BLaER1 (cell line): ENCODE results near the gene SLF2.
"Not testable (repeated sequence)": the region's sequence is repeated elsewhere in the genome, so short reads cannot be mapped to it uniquely, and the experiment has no call there.

Experiments
- H3K27ac ChIP-seq: shearing (Covaris generic); formaldehyde crosslinking; 2 replicates; pipeline ENCODE4 v1.8.1; 2022
- H3K27me3 ChIP-seq: shearing (Covaris generic); formaldehyde crosslinking; 2 replicates; pipeline ENCODE4 v1.8.1; 2022
- H3K36me3 ChIP-seq: shearing (Covaris generic); formaldehyde crosslinking; 2 replicates; pipeline ENCODE4 v1.8.1; 2022
- H3K4me1 ChIP-seq: shearing (Covaris generic); formaldehyde crosslinking; 2 replicates; pipeline ENCODE4 v1.8.1; 2022
- H3K4me2 ChIP-seq: shearing (Covaris generic); formaldehyde crosslinking; 2 replicates; pipeline ENCODE4 v1.8.1; 2022
- H3K4me3 ChIP-seq: shearing (Covaris generic); formaldehyde crosslinking; 2 replicates; pipeline ENCODE4 v1.8.1; 2022
- H3K9ac ChIP-seq: shearing (Covaris generic); formaldehyde crosslinking; 2 replicates; pipeline ENCODE4 v1.8.1; 2022
- H3K9me3 ChIP-seq: shearing (Covaris generic); formaldehyde crosslinking; 2 replicates; pipeline ENCODE4 v1.8.1; 2022
- H4K20me1 ChIP-seq: shearing (Covaris generic); formaldehyde crosslinking; 2 replicates; pipeline ENCODE4 v1.8.1; 2022
- Cebpa-rat ChIP-seq: shearing (Covaris generic); IDR thresholded peaks from 2 replicates; pipeline ENCODE4 v1.8.1; 2022

SLF2 gene

DNA sequence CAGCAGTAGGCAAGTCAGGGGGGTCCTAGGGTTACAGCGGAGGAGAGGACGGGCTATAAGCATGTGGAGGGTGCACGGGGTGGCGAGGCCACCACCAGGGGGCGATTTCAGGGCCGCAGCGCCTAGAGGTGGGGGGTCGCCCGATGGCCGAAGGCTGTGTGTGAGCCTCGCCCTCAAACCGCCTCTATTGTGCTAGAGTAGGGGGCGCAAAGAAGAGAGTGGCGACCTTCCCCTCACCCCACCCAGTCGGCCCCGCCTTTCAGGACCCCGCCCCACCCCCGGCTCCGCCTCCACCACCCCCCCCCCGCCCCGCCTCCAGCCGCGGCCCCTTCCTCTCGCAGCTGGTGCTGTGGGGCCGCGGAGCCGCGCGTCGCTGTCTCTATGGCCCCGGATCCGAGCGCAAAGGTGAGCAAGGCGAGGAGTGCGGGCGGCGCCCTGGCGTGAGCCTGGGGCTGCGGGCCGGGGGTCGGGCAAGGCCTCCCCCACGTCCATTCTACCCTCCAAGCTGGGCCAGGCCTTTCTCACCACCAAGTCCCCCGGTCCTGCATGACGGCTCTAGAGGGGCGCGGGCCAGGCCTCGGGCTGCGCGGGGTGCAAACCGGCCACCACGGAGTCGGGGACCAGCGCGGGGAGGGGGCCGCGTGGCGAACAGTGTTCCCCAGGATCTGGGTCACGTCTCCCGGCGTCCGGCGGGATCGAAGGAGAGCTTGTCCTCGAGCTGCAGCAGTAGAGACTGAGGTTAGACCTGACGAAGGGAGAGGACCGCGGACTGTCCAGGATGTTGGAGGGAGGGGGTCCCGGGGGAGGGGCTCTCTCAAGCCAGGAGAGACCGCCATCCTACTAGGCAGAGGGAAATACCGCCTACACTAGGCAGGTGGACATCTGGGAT is 56.7 kb downstream of the SLF2 start, which contains the start of gene SEMA4G:
Gene SEMA4G (plus strand): TSS at position 318 of the 889 bp plus-strand sequence. CDS start 3,409 bp downstream, outside the sequence.
- H3K27ac ChIP-seq: no peak within 1 kb of the TSS
- no peaks in the 10 kb centered on the region for H3K27me3 ChIP-seq

DNA sequence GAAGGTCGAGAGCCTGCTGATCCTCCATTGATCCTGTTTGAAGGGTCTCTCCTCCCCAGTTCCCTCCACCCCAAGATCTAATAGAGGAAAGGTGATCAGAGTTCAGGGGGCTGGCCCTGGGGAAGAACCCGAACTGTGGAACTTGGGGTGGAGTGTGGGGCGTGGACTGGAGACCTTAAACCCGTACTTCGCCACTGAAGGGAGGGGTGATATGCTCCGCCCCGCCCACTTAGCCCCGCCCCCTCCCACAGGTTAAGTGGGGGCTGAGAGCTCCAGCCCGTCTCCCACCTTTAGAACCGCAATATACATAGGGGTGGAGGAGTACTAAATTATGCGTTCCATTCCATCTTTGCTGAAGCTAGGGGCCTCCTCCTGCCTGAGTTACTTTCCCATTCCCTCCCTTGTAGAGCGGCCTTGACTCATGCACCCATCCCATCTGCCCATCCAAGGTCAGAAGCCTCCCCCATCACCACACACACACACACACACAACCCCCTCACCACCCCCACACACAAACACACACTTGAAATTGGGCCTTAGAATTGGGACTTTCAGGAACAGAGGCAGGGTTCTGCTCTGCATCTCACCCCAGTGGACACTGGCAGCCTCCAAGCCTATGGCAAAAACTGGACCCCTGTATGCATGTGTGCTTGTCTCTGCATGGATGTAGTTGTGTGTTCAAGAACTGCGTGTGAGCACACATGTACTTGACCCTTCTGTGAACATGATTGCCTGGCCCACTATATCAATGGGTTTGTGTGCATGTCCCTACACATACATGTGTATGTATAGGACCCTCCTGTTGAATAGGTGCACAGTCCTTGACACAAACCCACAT is 57.5 kb downstream of the SLF2 start:
- peak overlapping the region; percentile 74 for H3K4me3 ChIP-seq
- peak overlapping the region; percentile 100 for H3K4me2 ChIP-seq
- H3K27me3 ChIP-seq: no peaks in the 10 kb centered on the region
- H4K20me1 ChIP-seq: no peaks in the 10 kb centered on the region
- H3K36me3 ChIP-seq: peaks cover 17% of the 10 kb centered on the region
- H3K9me3 ChIP-seq: no peaks in the 10 kb centered on the region
- peak overlapping the region; percentile 76 for H3K9ac ChIP-seq
- no peak overlapping the region for H3K27ac ChIP-seq
- no peak for TF ChIP-seq Cebpa-rat
- H3K4me1 ChIP-seq: peaks cover 16% of the 10 kb centered on the region

More for the DNA sequence above, 56.7 kb downstream of the SLF2 start, which contains the start of gene SEMA4G:
- H3K4me3 ChIP-seq: peak within 1 kb of the TSS; percentile 74
- H3K4me1 ChIP-seq: peaks cover 16% of the 10 kb centered on the region
- H3K36me3 ChIP-seq: peaks cover 26% of the 10 kb centered on the region
- peak within 1 kb of the TSS; percentile 76 for H3K9ac ChIP-seq
- peak within 1 kb of the TSS; percentile 100 for H3K4me2 ChIP-seq
- no peak for TF ChIP-seq Cebpa-rat
- no peaks in the 10 kb centered on the region for H4K20me1 ChIP-seq
- no peaks in the 10 kb centered on the region for H3K9me3 ChIP-seq

DNA sequence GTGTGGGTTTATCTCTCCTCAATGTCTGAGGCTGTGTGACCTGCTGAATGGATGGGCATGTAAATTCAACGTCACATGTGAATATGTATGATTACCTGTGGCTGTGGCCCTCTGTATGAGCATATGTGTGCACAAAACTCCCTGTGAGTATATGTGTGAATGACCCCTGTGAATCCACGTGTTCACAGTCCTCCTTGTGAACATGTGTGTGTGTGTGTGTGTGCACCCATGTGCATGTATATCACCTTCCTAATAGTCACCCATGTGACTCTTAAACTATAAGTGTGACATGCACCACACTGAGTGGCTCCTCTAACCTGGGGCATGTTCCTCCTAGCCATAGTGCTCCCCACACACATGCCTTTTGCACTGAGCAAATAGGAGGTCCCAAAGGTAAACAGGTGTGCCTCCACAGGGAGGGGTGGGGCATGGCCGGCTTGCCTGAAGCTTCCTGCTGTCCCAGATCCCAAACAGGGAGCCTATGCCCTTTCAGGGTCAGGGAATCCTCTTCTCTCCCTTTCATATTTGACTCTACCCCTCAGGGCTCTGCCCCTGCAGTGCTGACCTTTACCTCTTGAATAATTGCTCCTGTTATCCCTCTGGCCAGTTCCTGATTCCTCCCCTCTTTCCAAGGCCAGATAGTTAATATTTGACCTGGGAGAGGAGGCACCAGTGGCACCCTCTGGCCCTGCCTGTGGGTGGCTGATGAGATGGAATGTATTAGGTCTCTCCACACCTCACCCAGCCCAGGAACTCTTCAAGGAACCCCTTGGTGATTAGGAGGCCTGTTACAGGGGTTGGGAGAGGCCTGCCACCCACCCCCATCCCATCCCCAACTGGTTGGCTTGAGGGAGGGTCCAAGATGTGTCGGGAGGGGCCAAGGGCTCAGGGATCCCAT is 58.4 kb downstream of the SLF2 start:
- no peak overlapping the region for H3K4me3 ChIP-seq
- H3K27ac ChIP-seq: no peak overlapping the region
- no peak overlapping the region for H3K4me2 ChIP-seq

DNA sequence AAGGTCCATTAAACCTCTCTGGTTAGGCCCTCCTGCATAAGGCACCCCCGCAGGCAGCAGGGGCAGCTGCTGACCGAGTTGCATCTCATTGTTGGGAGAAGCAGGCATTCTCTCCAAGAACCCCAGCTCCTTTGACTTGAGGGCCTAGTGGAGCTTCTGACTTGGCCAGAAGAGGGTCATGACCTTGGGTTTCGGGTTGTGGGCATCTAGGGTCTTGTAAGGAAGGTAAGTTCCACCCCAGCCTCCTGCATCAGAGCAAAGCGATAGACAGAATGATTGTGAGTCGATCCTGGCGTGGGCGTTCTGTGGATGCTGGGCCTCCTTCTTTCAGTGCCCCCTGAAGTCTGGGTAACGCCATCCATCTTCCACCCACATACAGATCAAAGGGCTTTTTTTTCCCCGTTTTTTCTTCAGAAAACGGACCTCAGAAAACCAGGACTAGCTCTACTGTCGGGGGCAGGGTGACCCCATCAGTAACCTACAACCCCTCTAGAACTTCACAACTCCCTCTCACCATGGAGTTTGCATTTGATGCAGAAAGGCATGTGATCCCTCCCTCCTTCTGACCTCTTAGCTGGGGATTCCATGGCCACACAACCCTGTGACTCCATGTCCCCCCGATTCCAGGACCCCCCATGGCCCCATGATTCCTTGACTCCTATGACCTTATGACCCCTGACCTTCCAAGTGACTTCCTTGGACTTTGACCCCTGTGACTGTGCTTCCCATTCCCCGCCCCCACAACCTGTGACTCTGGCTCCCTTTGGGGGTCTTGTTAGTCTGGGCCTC is 59.5 kb downstream of the SLF2 start:
- peaks cover 2% of the 10 kb centered on the region; the same call in 1 of the 2 replicates for H3K36me3 ChIP-seq
- H3K4me1 ChIP-seq: peaks cover 16% of the 10 kb centered on the region
- H3K27me3 ChIP-seq: no peaks in the 10 kb centered on the region
- H3K4me3 ChIP-seq: no peak overlapping the region
- no peak overlapping the region for H3K27ac ChIP-seq
- H4K20me1 ChIP-seq: peaks cover 3% of the 10 kb centered on the region; the same call in 1 of the 2 replicates
- H3K9ac ChIP-seq: no peak overlapping the region
- H3K4me2 ChIP-seq: no peak overlapping the region
- no peak for TF ChIP-seq Cebpa-rat
- H3K9me3 ChIP-seq: no peaks in the 10 kb centered on the region

More for the DNA sequence above, 58.4 kb downstream of the SLF2 start:
- H3K9ac ChIP-seq: no peak overlapping the region
- no peaks in the 10 kb centered on the region for H3K9me3 ChIP-seq
- no peak for TF ChIP-seq Cebpa-rat
- peaks cover 10% of the 10 kb centered on the region; the same call in 1 of the 2 replicates for H3K36me3 ChIP-seq
- no peaks in the 10 kb centered on the region for H4K20me1 ChIP-seq
- H3K27me3 ChIP-seq: no peaks in the 10 kb centered on the region
- H3K4me1 ChIP-seq: peaks cover 16% of the 10 kb centered on the region

DNA sequence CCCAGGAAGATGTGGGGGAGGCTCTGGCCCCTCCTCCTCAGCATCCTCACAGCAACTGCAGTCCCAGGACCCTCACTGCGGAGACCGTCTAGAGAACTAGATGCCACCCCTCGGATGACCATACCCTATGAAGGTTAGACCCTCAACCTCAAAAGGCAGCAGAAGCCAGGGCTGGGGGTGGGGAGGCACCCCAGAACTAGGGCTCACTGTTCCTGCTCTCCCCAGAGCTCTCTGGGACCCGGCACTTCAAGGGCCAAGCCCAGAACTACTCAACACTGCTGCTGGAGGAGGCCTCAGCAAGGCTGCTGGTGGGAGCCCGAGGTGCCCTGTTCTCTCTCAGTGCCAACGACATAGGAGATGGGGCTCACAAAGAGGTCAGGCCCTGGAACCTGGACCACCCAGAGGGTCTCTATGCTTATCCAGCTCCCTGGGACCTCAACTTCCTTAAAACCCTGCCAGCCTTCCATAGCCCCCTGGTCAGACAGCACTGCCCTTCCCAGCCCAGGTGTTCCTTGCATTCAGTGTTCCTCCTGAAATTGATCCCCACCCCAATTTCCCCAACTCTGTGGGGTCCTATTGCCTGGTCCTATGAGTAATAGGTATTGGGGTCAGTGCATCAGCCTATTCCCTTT is 60.3 kb downstream of the SLF2 start:
- no peak for TF ChIP-seq Cebpa-rat
- H3K36me3 ChIP-seq: peaks cover 8% of the 10 kb centered on the region; the same call in 1 of the 2 replicates
- H3K4me3 ChIP-seq: no peak overlapping the region
- H3K9me3 ChIP-seq: no peaks in the 10 kb centered on the region
- no peaks in the 10 kb centered on the region for H3K27me3 ChIP-seq
- H3K27ac ChIP-seq: no peak overlapping the region
- H3K4me1 ChIP-seq: peaks cover 16% of the 10 kb centered on the region
- no peak overlapping the region for H3K9ac ChIP-seq
- no peak overlapping the region for H3K4me2 ChIP-seq
- peaks cover 10% of the 10 kb centered on the region for H4K20me1 ChIP-seq

DNA sequence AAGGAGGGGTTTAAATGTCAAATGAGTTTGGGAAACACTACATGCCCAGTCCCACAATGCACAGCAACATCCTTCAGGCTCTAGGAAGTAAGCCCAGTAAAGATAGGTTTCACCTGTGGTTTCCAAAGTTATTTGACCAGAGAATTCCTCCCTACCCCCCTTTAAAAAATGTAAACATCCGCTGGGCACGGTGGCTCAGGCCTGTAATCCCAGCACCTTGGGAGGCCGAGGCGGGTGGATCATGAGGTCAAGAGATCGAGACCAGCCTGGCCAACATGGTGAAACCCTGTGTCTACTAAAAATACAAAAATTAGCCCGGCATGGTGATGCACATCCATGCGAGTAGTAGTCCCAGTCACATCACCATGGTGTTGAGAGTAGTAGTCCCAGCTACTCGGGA is 62.6 kb downstream of the SLF2 start:
- H4K20me1 ChIP-seq, H3K27me3 ChIP-seq, H3K4me3 ChIP-seq, H3K27ac ChIP-seq, H3K9ac ChIP-seq, H3K4me2 ChIP-seq, H3K4me1 ChIP-seq, H3K9me3 ChIP-seq: not testable (repeated sequence)
- H3K36me3 ChIP-seq: peaks cover 31% of the 10 kb centered on the region

DNA sequence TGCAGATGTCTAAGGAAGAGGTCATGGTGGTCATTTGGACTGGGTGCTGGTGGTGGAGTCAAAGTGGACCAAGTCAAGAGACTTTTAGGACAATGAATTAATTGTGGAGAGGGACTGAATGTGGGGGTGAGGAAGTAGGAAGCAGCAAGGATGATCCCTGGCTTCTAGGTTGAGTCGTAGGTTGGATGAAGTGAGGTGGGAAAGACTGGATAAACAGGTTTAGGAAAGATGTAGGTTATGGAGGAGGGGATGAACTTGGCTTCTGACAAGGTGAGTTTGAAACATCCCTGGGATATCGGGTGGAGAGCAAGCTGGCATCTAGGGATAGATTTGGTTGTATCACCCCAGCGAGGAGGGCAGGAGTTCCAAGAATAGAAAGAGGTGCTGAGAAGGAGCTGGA is 64.1 kb downstream of the SLF2 start:
- H3K4me1 ChIP-seq: no peaks in the 10 kb centered on the region
- no peaks in the 10 kb centered on the region for H3K27me3 ChIP-seq
- H4K20me1 ChIP-seq: peaks cover 10% of the 10 kb centered on the region
- no peak for TF ChIP-seq Cebpa-rat
- H3K4me2 ChIP-seq: no peak overlapping the region
- H3K9ac ChIP-seq: no peak overlapping the region
- peaks cover 46% of the 10 kb centered on the region for H3K36me3 ChIP-seq
- H3K27ac ChIP-seq: no peak overlapping the region
- H3K4me3 ChIP-seq: no peak overlapping the region
- no peaks in the 10 kb centered on the region for H3K9me3 ChIP-seq

DNA sequence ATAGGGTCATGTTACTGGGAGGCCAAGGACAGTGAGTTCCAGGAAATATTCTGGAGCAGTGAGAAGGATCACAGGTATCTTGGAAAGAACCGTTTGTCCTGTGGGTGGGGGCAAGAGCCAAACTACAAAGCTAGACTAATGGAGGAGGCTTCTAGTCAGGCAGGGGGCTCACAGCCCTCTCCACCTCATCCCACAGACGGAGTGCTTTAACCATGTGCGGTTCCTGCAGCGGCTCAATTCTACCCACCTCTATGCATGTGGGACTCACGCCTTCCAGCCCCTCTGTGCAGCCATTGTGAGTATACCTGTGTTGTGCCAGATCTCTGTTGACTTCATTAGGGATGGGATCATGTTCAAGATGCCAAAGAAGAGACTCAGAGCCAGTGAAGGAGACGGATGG is 64.7 kb downstream of the SLF2 start:
- Histone ChIP-seq H3K4me2 (no peak overlapping the region), H3K36me3 (peaks cover 51% of the 10 kb centered on the region), H3K9me3 (no peaks in the 10 kb centered on the region), H3K27me3 (no peaks in the 10 kb centered on the region), H4K20me1 (peaks cover 10% of the 10 kb centered on the region), H3K4me1 (no peaks in the 10 kb centered on the region), H3K27ac (no peak overlapping the region), H3K9ac (no peak overlapping the region), H3K4me3 (no peak overlapping the region)
- TF ChIP-seq Cebpa-rat: no peak
